Ectodermal cell (in vitro differentiated cells): ENCODE measurements around the gene PMS1.
"Not testable (repeated sequence)": the region's sequence is repeated elsewhere in the genome, so short reads cannot be mapped to it uniquely, and the experiment has no call there.

Source experiments
- H3K27ac ChIP-seq: 2 replicates; pipeline ENCODE4 v1.7.0; 2013; ENCODE audit warnings: mild to moderate bottlenecking, low read depth, low read length; ENCODE audit not compliant: insufficient read depth, poor library complexity, severe bottlenecking
- H3K27me3 ChIP-seq: 2 replicates; pipeline ENCODE4 v1.7.0; 2013; ENCODE audit warnings: mild to moderate bottlenecking, low read length; ENCODE audit not compliant: insufficient read depth, control insufficient read depth, poor library complexity, severe bottlenecking
- H3K36me3 ChIP-seq: one replicate; pipeline ENCODE4 v1.7.0; 2013; ENCODE audit warnings: low read length; ENCODE audit not compliant: control insufficient read depth, insufficient read depth
- H3K4me1 ChIP-seq: one replicate; pipeline ENCODE4 v1.7.0; 2013; ENCODE audit warnings: low read length; ENCODE audit not compliant: control insufficient read depth, insufficient read depth
- H3K4me3 ChIP-seq: 2 replicates; pipeline ENCODE4 v1.7.0; 2013; ENCODE audit warnings: low read depth, low read length, control low read depth; ENCODE audit not compliant: insufficient read depth
- H3K9me3 ChIP-seq: 2 replicates; pipeline ENCODE4 v1.7.0; 2013; ENCODE audit warnings: mild to moderate bottlenecking, low read length, moderate library complexity; ENCODE audit not compliant: control insufficient read depth
- WGBS, 2 experiments: methylation state at CpG; one replicate each; pipeline ENCODE4 v1.1.7; 2013; ENCODE audit warnings: missing lambda C conversion rate in 2 of 2; 5-methylcytosine and 5-hydroxymethylcytosine counted together

PMS1 gene

DNA sequence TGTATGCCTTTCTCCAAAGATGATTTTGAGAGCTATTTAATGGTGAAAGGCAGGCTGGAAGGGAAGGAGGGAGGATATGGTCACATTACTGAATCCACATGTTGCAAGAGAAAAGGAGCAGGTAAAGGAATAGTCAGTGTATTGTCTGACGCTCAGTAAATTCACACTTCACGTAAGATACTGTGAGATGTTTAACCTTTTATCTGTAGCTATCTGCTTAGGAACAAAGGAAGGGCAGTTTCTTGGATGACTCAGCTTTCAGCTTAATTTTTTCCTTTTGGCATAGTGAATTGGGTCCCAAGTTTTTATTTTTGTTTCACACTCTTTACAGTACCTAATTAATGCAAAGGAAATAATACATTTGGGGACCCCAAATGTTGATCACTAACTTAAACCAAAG, 96.2 kb downstream of the PMS1 start:
- H3K27me3 ChIP-seq: no peaks in the 10 kb centered on the region
- WGBS, 2 experiments: 95 to 97% methylated on average over 2 of the region's 2 CpGs
- no peak overlapping the region for H3K4me3 ChIP-seq
- H3K36me3 ChIP-seq: no peaks in the 10 kb centered on the region
- H3K27ac ChIP-seq: no peak overlapping the region
- no peaks in the 10 kb centered on the region for H3K4me1 ChIP-seq
- no peaks in the 10 kb centered on the region for H3K9me3 ChIP-seq

DNA sequence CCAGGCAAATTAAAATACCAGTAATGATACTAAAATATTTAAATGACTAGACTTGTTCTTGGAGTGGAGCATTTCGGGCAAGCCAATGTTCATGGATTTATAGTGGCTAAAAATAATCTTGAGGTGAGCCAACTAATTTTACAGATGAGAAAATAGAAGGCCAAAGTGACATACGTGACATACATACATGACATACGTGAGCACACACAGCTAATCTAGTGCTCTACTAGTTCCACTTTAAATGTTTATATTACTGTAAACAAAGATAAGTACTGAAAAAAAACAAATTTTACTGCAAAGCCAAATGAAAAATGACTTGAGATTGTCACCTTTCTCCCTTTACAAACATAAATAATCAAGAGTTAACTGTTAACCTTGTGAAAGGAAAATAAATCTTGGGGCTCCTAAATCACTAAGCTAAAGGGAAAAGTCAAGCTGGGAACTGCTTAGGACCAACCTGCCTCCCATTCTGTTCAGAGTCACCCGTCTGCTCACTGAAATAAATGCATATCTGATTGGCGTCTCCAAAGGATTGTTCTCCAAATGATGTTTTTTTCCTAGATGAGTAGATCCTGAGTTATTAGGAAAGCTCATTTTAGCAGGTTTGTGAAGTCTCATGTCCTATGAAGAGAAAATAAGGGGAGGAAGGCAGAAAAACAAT, 96.7 kb downstream of the PMS1 start:
- no peaks in the 10 kb centered on the region for H3K27me3 ChIP-seq
- no peak overlapping the region for H3K27ac ChIP-seq
- H3K4me3 ChIP-seq: no peak overlapping the region
- WGBS, 2 experiments: 83 to 94% methylated on average over 4 to 5 of the region's 5 CpGs
- no peaks in the 10 kb centered on the region for H3K4me1 ChIP-seq
- no peaks in the 10 kb centered on the region for H3K36me3 ChIP-seq
- no peaks in the 10 kb centered on the region for H3K9me3 ChIP-seq

DNA sequence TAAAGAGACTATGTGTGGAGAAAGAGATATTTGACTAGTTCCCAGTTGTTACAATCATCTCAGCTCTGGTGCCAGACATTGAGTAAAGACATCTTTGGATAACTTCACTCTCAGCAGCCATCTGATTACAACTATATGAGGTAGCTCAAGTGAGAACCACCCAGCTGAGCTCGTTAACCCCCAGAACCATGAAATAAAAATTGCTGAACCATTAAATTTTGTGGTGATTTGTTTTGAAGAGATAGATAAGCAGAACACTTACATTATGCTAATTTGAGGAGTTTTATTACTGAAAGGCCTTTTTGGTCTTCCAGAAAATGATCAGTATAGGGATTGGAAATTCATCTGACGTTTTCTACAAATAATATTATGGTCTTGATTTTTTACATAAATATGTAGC, 101.1 kb downstream of the PMS1 start:
- Histone ChIP-seq H3K27ac (no peak overlapping the region), H3K4me3 (no peak overlapping the region), H3K9me3 (no peaks in the 10 kb centered on the region), H3K4me1 (no peaks in the 10 kb centered on the region), H3K27me3 (no peaks in the 10 kb centered on the region), H3K36me3 (no peaks in the 10 kb centered on the region)
- 90% methylated on average over 1 of the region's 2 CpGs; no CpG with 5 or more reads in 1 of the 2 experiments for WGBS, 2 experiments

DNA sequence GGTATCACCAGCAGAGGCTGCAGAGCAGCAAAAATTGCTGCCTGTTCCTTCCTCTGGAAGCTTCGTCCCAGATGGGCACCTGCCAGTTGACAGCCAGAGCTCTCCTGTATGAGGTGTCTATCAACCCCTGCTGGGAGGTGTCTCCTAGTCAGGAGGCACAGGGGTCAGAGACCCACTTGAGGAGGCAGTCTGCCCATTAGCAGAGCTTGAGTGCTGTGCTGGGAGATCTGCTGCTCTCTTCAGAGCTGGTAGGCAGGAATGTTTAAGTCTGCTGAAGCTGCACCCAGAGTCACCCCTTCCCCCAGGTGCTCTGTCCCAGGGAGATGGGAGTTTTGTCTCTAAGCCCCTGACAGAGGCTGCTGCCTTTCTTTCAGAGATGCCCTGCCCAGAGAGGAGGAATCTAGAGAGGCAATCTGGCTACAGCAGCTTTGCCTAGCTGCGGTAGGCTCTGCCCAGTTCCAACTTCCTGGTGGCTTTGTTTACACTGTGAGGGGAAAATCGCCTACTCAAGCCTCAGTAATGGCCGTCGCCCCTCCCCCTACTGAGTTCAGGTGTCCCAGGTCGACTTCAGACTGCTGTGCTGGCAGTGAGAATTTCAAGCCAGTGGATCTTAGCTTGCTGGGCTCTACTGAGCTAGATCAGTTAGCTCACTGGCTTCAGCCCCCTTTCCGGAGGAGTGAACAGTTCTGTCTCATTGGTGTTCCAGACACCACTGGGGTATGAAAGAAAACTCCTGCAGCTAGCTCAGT, 108.5 kb downstream of the PMS1 start:
- not testable (repeated sequence) for H3K27ac ChIP-seq, H3K4me1 ChIP-seq, H3K36me3 ChIP-seq, H3K9me3 ChIP-seq, H3K27me3 ChIP-seq, H3K4me3 ChIP-seq
- 78% methylated on average over 7 of the region's 7 CpGs for WGBS, 2 experiments

DNA sequence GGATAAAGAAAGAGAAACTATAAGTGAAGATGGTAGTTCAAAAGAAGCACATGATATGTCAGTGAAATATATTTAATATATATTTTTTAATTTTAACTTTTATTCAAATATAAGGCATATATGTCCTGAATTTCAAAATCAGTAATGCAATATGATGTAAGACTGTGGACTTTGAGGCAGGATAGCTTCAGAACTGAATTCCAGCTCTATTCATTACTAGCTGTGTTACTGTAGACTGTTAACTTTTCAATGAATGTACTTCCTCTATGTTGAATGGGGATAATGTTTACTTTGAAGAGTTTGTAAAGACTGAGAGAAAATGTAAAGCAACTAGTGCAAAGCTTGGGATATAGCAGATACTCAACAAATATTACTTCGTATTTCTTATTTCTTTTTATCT, 112.6 kb downstream of the PMS1 start:
- Histone ChIP-seq H3K9me3 (no peaks in the 10 kb centered on the region), H3K36me3 (no peaks in the 10 kb centered on the region), H3K27ac (no peak overlapping the region), H3K4me1 (no peaks in the 10 kb centered on the region), H3K27me3 (no peaks in the 10 kb centered on the region), H3K4me3 (no peak overlapping the region)
- WGBS, 2 experiments: 100% methylated on average over 1 of the region's 1 CpG

DNA sequence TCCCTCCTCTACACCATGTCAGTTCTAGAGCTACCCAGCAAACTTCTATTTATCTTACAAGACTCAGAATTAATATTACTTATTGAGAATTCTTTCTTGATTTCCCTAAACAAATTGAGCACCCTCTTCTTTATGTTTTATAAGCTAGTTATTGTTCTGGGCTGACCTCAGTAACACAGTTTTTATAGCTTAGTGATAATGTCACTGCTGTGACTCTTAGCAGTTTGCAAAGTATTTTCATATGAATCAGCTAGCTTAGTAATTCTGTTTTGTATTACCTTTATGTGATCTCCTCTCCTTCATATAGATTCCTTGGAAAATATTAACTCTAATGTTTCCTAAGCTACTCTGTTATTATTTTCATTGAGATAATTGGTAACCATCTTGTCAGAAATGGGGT, 114.9 kb downstream of the PMS1 start:
- Histone ChIP-seq H3K27ac (no peak overlapping the region), H3K27me3 (no peaks in the 10 kb centered on the region), H3K4me1 (no peaks in the 10 kb centered on the region), H3K4me3 (no peak overlapping the region), H3K36me3 (no peaks in the 10 kb centered on the region), H3K9me3 (no peaks in the 10 kb centered on the region)

DNA sequence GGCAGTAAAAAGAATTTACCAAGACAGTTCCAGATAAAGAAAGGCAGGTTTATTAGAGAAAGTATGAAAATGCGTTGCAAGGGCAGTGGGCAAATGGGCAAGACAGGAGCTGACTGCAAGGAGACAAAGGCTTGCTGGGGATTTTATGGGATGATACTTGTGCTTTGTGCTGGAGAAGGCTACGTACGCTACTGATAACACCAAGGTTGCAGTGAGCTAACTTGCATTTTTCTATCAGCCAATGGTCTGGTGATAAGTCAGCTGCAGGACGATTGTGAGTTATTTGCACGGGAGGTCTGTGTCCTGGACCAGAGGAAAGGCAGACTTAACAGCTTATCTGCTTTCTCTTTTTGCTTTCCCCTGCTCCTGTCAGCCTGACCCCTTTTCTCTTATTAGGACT, 116.5 kb downstream of the PMS1 start:
- Histone ChIP-seq H3K9me3 (no peaks in the 10 kb centered on the region), H3K27ac (no peak overlapping the region), H3K4me3 (no peak overlapping the region), H3K4me1 (no peaks in the 10 kb centered on the region), H3K36me3 (no peaks in the 10 kb centered on the region), H3K27me3 (no peaks in the 10 kb centered on the region)
- WGBS, 2 experiments: 85 to 88% methylated on average over 5 of the region's 5 CpGs

DNA sequence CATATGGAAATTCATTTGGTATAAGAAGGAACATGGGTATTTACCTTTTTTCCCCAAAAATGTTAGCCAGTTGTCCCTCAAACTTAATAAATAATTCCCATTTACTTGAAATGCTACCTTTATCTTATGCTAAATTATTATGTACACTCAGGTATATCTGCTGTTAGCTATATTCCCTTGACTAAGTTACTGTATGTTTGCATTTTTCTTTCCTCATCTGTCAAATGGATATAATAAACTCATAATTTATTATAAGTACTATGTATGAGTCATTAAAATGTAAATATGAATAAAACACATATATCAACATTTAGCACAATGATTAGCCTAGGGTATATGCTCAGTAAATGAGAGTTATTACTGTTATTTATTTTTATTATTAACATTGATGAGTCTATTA, 117.4 kb downstream of the PMS1 start:
- Histone ChIP-seq H3K9me3 (no peaks in the 10 kb centered on the region), H3K36me3 (no peaks in the 10 kb centered on the region), H3K4me1 (no peaks in the 10 kb centered on the region), H3K27ac (no peak overlapping the region), H3K27me3 (no peaks in the 10 kb centered on the region), H3K4me3 (no peak overlapping the region)

DNA sequence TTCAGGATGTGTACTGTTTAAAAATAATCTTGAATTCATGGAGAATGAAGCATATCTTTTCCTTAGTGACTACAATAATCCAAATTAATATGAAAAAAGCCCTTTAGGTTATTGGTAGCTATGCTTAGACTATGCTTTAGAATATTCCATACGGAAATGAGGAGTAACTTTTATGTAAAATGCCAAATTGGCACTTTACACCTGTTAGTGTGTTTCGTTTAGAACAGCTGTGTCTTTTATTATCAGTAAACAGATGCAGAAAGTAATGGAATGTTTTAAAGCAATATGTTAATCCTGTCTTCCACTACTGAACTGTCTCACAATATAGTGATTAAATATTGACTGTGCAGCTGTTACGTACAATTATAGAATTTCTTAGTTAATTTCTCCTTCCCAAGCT, 129.6 kb downstream of the PMS1 start:
- Histone ChIP-seq H3K4me3 (no peak overlapping the region), H3K36me3 (no peaks in the 10 kb centered on the region), H3K4me1 (no peaks in the 10 kb centered on the region), H3K27ac (no peak overlapping the region), H3K9me3 (no peaks in the 10 kb centered on the region), H3K27me3 (no peaks in the 10 kb centered on the region)
- WGBS, 2 experiments: 73 to 84% methylated on average over 2 of the region's 3 CpGs

DNA sequence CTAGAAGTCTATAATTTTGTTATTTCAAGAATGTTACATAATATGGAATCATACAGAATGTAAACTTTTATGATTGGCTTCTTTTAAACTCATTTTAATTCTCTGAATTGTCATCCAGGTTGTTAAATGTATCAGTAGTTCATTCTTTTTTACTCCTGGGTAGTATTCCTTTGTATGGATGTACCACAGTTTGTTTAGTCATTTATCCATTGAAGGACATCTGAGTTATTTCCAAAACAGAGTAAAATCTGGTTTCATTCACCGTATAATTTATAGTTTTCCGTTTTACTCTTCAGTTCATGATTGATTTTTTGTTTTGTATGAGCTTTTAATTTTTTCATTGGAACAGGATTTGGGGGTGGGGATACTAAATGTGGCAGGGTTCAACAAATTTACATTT, 132.4 kb downstream of the PMS1 start:
- H3K27ac ChIP-seq: no peak overlapping the region
- H3K4me3 ChIP-seq: no peak overlapping the region
- H3K36me3 ChIP-seq: no peaks in the 10 kb centered on the region
- 94 to 100% methylated on average over 2 of the region's 2 CpGs for WGBS, 2 experiments
- no peaks in the 10 kb centered on the region for H3K9me3 ChIP-seq
- no peaks in the 10 kb centered on the region for H3K27me3 ChIP-seq
- no peaks in the 10 kb centered on the region for H3K4me1 ChIP-seq
